Common myeloid progenitor, CD34-positive (primary cell): ENCODE data around the gene SPEM3.

Source experiments
- CTCF ChIA-PET: fragments of 350-600 bp; sonication (Branson Sonifier 250); formaldehyde crosslinking; loops from one replicate; lab custom pipeline; 2021; ENCODE audit warnings: antibody characterized with exemption; lab: Charles Lee
- POLR2A ChIA-PET: fragments of 350-600 bp; sonication (Branson Sonifier 250); formaldehyde crosslinking; loops from one replicate; lab custom pipeline; 2021; ENCODE audit warnings: antibody characterized with exemption; lab: Charles Lee
- DNase-seq, 3 donors: peaks; one replicate each; pipeline versions ENCODE4 v3.0.0 to v3.0.0-alpha.2; 2013
- H3K27ac ChIP-seq, 2 experiments: 1 replicate in 1 of 2; 2 replicates in 1 of 2; pipeline ENCODE4 v1.7.0; 2013; ENCODE audit warnings: inconsistent platforms in 2 of 2, low read length in 2 of 2, mild to moderate bottlenecking in 2 of 2, low read depth in 1 of 2, moderate library complexity in 1 of 2; ENCODE audit not compliant: severe bottlenecking in 2 of 2, insufficient read depth in 1 of 2, poor library complexity in 1 of 2
- H3K27me3 ChIP-seq, 5 experiments: replicated peaks in 2 of 5; 1 replicate in 3 of 5; 2 replicates in 2 of 5; pipeline versions ENCODE4 v1.6.1 to v1.7.0; 2013; ENCODE audit warnings: low read length in 4 of 5, mild to moderate bottlenecking in 2 of 5, moderate library complexity in 2 of 5, inconsistent platforms in 1 of 5; ENCODE audit not compliant: insufficient read depth in 5 of 5, control insufficient read depth in 4 of 5
- H3K36me3 ChIP-seq, 4 experiments: 1 replicate in 2 of 4; 2 replicates in 2 of 4; pipeline versions ENCODE4 v1.6.1 to v1.7.0; 2013; ENCODE audit warnings: low read length in 3 of 4, control low read depth in 1 of 4, mild to moderate bottlenecking in 1 of 4; ENCODE audit not compliant: control insufficient read depth in 4 of 4, insufficient read depth in 4 of 4
- H3K4me1 ChIP-seq, 4 experiments: 1 replicate in 3 of 4; 2 replicates in 1 of 4; pipeline versions ENCODE4 v1.6.1 to v1.7.1; 2013; ENCODE audit warnings: low read length in 3 of 4, mild to moderate bottlenecking in 3 of 4, control low read depth in 1 of 4, inconsistent platforms in 1 of 4, moderate library complexity in 1 of 4; ENCODE audit not compliant: control insufficient read depth in 4 of 4, insufficient read depth in 4 of 4; ENCODE audit errors: control extremely low read depth in 1 of 4
- H3K4me3 ChIP-seq, 7 experiments: 1 replicate in 4 of 7; 2 replicates in 3 of 7; pipeline versions ENCODE4 v1.5.1 to v1.7.0; 2013; ENCODE audit warnings: mild to moderate bottlenecking in 7 of 7, low read length in 6 of 7, moderate library complexity in 6 of 7, inconsistent platforms in 2 of 7, low read depth in 2 of 7, control low read depth in 1 of 7; ENCODE audit not compliant: insufficient read depth in 4 of 7, control insufficient read depth in 1 of 7; ENCODE audit errors: extremely low read depth in 1 of 7
- H3K9me3 ChIP-seq, 5 experiments: 1 replicate in 4 of 5; 2 replicates in 1 of 5; pipeline versions ENCODE4 v1.6.1 to v1.7.1; 2013; ENCODE audit warnings: low read length in 4 of 5, mild to moderate bottlenecking in 2 of 5, inconsistent platforms in 1 of 5, low read depth in 1 of 5, moderate library complexity in 1 of 5; ENCODE audit not compliant: control insufficient read depth in 4 of 5, insufficient read depth in 2 of 5; ENCODE audit errors: control extremely low read depth in 1 of 5
- WGBS: methylation state at CpG from one replicate; pipeline ENCODE4 v1.1.5; 2013; ENCODE audit not compliant: insufficient coverage; 5-methylcytosine and 5-hydroxymethylcytosine counted together

The SPEM3 gene

DNA sequence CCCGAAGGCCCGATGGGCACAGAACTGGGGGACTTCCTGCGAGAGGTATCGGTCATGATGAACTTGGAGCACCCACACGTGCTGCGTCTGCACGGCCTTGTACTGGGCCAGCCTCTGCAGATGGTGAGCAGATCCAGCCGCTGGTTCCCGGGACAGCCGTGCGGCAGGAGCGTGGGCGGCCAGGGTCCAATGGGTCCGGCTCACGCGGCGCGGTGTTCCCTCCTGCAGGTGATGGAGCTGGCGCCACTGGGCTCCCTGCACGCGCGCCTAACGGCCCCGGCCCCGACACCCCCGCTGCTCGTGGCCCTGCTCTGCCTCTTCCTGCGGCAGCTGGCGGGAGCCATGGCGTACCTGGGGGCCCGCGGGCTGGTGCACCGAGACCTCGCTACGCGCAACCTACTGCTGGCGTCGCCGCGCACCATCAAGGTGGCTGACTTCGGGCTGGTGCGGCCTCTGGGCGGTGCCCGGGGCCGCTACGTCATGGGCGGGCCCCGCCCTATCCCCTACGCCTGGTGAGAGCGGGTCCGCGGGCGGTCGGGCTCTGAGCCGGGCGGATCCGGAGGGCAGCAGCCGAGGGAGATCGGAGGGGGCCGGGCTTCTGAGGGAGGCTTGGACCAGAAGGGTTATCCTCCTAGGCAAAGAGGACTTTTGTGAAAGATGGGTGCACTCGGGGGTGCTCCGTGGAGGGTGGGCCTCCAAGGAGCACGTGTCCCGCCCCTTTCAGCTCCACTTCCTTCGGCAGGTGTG, 44.7 kb upstream of the SPEM3 start:
- H3K27ac ChIP-seq: no peak overlapping the region
- 13% methylated on average over 62 of the region's 65 CpGs for WGBS
- peaks cover 0 to 31% (median 18%) of the 10 kb centered on the region in 4 experiments for H3K4me1 ChIP-seq
- CTCF ChIA-PET: interaction anchor here (1.2 to 1.9 kb wide), 3 partner anchors 11 to 53 kb away, joined by 4 to 5 read pairs (median 5); no protein-coding TSS in a partner anchor
- H3K9me3 ChIP-seq: peaks cover 0 to 11% (median 3%) of the 10 kb centered on the region in 5 experiments
- H3K27me3 ChIP-seq: peaks cover 2 to 38% (median 23%) of the 10 kb centered on the region in 5 experiments
- DNase-seq: peak; percentile 53 to 76 (median 70)
- peaks cover 0 to 5% (median 2%) of the 10 kb centered on the region in 4 experiments for H3K36me3 ChIP-seq
- peak overlapping the region; percentile 48 to 81 (median 57) for H3K4me3 ChIP-seq
- POLR2A ChIA-PET: interaction anchor here (0.5 to 1.1 kb wide), 2 partner anchors 28 to 265 kb away, joined by 4 read pairs; no protein-coding TSS in a partner anchor

DNA sequence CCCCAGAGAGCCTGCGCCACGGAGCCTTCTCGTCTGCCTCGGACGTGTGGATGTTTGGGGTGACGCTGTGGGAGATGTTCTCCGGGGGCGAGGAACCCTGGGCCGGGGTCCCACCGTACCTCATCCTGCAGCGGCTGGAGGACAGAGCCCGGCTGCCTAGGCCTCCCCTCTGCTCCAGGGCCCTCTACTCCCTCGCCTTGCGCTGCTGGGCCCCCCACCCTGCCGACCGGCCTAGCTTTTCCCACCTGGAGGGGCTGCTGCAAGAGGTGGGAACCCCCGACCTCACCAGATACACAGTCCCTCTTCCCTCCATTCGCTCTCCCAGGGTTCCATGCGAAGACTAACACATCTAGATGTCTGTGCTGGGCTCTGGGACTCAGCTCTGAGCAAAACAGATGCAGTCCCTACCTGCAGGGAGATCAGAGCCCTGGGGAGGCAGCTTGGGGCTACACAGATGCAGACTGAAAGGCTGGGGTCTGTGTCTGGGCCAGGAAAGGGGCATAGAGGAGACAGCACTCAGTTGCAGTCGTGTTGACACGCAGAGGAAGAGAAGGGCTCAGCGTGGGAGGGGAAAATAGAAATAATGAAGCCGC, 44.1 kb upstream of the SPEM3 start:
- peaks cover 0 to 31% (median 18%) of the 10 kb centered on the region in 4 experiments for H3K4me1 ChIP-seq
- ChIA-PET POLR2A (interaction anchor here (0.7 to 1.1 kb wide), 2 partner anchors 18 to 29 kb away, joined by 3 to 4 read pairs; no protein-coding TSS in a partner anchor), CTCF (interaction anchor here (1.2 to 1.9 kb wide), 2 partner anchors 12 to 52 kb away, joined by 4 to 5 read pairs; no protein-coding TSS in a partner anchor)
- no peak for DNase-seq
- peaks cover 0 to 10% (median 5%) of the 10 kb centered on the region in 4 experiments for H3K36me3 ChIP-seq
- no peak overlapping the region for H3K27ac ChIP-seq
- peaks cover under 1 to 38% (median 23%) of the 10 kb centered on the region in 5 experiments for H3K27me3 ChIP-seq
- 53% methylated on average over 22 of the region's 23 CpGs for WGBS
- peaks cover 0 to 6% (median 0%) of the 10 kb centered on the region in 5 experiments for H3K9me3 ChIP-seq
- peak overlapping the region in 6 of 7 experiments; percentile 48 to 81 (median 62) for H3K4me3 ChIP-seq

DNA sequence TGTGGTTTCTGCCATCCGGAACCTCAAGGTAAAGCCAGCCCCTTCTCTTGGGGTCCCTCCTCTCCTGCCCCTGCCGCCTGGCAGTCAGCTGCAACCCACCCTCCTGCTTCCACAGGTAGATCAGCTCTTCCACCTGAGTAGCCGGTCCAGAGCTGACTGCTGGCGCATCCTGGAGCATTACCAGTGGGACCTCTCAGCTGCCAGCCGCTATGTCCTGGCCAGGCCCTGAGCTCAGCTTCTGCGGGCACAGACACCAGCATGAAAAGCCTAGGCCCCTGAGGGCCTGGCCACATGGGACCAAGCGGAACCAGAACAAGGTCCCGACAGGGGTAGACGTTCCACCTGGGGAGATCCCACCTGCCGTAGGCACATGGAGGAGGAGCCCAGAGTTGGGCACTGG, 39.8 kb upstream of the SPEM3 start:
- ChIA-PET CTCF (interaction anchor here (1.7 kb wide), 1 partner anchor 19 kb away, joined by 3 read pairs; the partner anchor contains the start of gene NLGN2), POLR2A (no interaction called here)
- 97% methylated on average over 9 of the region's 10 CpGs for WGBS
- peaks cover 0 to 20% (median 7%) of the 10 kb centered on the region in 4 experiments for H3K36me3 ChIP-seq
- peaks cover 0 to 14% (median 12%) of the 10 kb centered on the region in 4 experiments for H3K4me1 ChIP-seq
- no peak overlapping the region for H3K27ac ChIP-seq
- H3K9me3 ChIP-seq: no peaks in the 10 kb centered on the region
- peaks cover 0 to 5% (median 0%) of the 10 kb centered on the region in 5 experiments for H3K27me3 ChIP-seq
- H3K4me3 ChIP-seq: no peak overlapping the region
- no peak for DNase-seq

DNA sequence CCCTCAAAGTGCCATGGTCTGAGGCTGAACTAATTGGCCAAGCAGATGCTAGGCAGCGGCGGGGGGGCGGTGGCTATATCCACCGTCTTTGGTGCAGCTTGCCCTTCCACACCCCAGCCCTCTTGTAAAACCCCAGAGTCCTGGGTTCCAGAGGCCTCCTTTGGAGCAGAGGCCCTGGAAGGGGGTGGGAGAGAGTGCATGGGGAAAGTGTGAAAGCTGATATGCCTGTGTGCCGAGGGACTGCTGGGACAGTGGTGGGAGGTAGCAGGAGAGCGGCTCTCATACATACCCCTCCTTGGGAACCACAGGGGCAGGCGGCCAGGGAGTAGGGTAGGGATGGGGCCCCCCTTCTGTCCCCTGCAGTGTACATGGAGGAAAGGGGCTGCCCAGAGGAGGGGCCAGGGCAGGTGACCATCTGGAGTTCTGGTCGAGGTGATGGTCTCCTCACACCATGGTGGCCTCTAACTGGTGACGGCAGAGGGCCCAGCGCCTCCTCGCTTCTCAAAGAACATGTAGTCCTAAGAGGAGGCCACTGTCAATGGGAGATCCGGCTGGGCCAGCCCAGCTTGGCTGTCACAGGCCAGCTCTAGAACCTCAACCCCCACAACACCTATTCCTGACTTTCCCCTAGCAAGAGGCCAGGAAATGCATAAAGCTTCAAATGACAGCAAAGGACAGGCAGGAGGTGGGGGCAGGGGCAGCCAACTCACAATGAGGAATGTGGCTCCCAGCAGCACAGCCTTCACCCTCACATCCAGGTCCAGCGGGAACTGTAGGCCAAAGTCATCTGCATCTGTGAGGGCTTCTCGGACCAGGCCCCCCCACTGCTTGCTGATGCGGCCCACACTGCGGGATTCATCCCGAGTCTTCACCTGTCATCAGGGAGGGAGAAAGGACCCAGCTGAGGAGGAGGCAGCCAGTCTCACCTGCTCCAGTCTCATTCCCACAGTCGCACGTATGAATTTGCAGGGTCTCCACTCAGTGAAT, 38.4 kb upstream of the SPEM3 start:
- CTCF ChIA-PET: no interaction called here
- Histone ChIP-seq H3K36me3 (peaks cover 0 to 20% (median 7%) of the 10 kb centered on the region in 4 experiments), H3K27ac (no peak overlapping the region), H3K4me3 (no peak overlapping the region), H3K4me1 (peaks cover 0 to 19% (median 15%) of the 10 kb centered on the region in 4 experiments), H3K27me3 (no peaks in the 10 kb centered on the region), H3K9me3 (no peaks in the 10 kb centered on the region)
- 94% methylated on average over 9 of the region's 19 CpGs for WGBS
- POLR2A ChIA-PET: no interaction called here
- DNase-seq: no peak

DNA sequence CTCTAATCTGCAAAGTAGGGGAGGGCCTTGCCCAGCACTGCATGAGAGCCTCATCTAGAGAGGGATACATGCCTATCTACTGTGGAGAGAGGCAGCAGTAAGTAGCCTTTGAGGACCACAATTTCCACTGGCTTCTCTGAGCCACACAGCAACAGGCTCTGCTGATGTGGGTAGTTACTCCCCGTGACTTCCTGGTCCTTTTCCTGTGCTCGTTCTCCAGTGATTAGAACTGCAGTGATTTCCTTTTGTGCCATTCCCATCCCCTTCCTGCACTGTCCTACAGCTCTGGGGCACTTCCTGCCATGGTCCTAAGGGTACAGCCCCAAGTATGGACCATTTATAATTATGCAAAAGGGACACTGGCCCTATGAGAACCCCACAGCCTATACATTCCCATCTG, 37.4 kb upstream of the SPEM3 start:
- ChIA-PET CTCF (interaction anchor here (1.7 kb wide), 1 partner anchor 22 kb away, joined by 7 read pairs; no protein-coding TSS in a partner anchor), POLR2A (no interaction called here)

More for the DNA sequence above, 37.4 kb upstream of the SPEM3 start:
- 44% methylated on average over 2 of the region's 2 CpGs for WGBS
- DNase-seq: no peak
- H3K27me3 ChIP-seq: no peaks in the 10 kb centered on the region
- H3K27ac ChIP-seq: no peak overlapping the region
- no peaks in the 10 kb centered on the region for H3K9me3 ChIP-seq
- H3K36me3 ChIP-seq: peaks cover 0 to 20% (median 7%) of the 10 kb centered on the region in 4 experiments
- H3K4me3 ChIP-seq: no peak overlapping the region
- peaks cover 0 to 19% (median 15%) of the 10 kb centered on the region in 4 experiments for H3K4me1 ChIP-seq
